H1 (cell line): ENCODE measurements around the gene BRK1. TPM values are rescaled to one million over a fixed set of nuclear protein-coding genes. Genes with fewer than 3 reads are reported as not detected.
"Not testable (repeated sequence)": the region's sequence is repeated elsewhere in the genome, so short reads cannot be mapped to it uniquely, and the experiment has no call there.

Experiments
- CTCF ChIA-PET: fragments of 300-600 bp; sonication (Branson Sonifier 250); formaldehyde crosslinking; loops from one replicate; lab custom pipeline; 2021; ENCODE audit not compliant: partially characterized antibody; lab: Charles Lee
- POLR2A ChIA-PET: fragments of 300-600 bp; sonication (Branson Sonifier 250); formaldehyde crosslinking; loops from one replicate; lab custom pipeline; 2021; ENCODE audit warnings: inconsistent platforms; ENCODE audit not compliant: partially characterized antibody; lab: Charles Lee
- DNase-seq, 2 experiments: peaks; one replicate each; pipeline versions ENCODE4 v3.0.0 to v3.0.0-alpha.2; 2010 to 2022; ENCODE audit warnings: low spot score in 2 of 2, low read depth in 1 of 2, mixed read lengths in 1 of 2
- FAIRE-seq: peaks from 2 replicates; lab custom pipeline; 2011; peaks lifted over from hg19 to GRCh38; lab: Jason Lieb, UNC
- H2AFZ ChIP-seq: 2 replicates; pipeline ENCODE4 v1.8.1; 2012; ENCODE audit warnings: low read length, inconsistent platforms
- H2AK5ac ChIP-seq: 2 replicates; pipeline ENCODE4 v1.6.1; 2013; ENCODE audit warnings: low read depth, low read length
- H2BK120ac ChIP-seq: replicated peaks from 2 replicates; pipeline ENCODE3; 2013; ENCODE audit warnings: low read depth, low read length, inconsistent platforms
- H2BK12ac ChIP-seq: 2 replicates; pipeline ENCODE4 v1.6.1; 2013; ENCODE audit warnings: low read depth, low read length
- H2BK15ac ChIP-seq: 2 replicates; pipeline ENCODE4 v1.6.1; 2013; ENCODE audit warnings: low read length
- H2BK20ac ChIP-seq: 2 replicates; pipeline ENCODE4 v1.6.1; 2013; ENCODE audit warnings: low read length
- H2BK5ac ChIP-seq: 2 replicates; pipeline ENCODE4 v1.6.1; 2013; ENCODE audit warnings: low read depth, low read length
- H3K14ac ChIP-seq: 2 replicates; pipeline ENCODE4 v1.6.1; 2013; ENCODE audit warnings: inconsistent platforms; ENCODE audit not compliant: insufficient read length
- H3K18ac ChIP-seq: 2 replicates; pipeline ENCODE4 v1.6.1; 2013; ENCODE audit warnings: low read length; ENCODE audit errors: extremely low read depth
- H3K23ac ChIP-seq: 2 replicates; pipeline ENCODE4 v1.6.1; 2013; ENCODE audit warnings: inconsistent platforms; ENCODE audit not compliant: insufficient read length
- H3K23me2 ChIP-seq: 2 replicates; pipeline ENCODE4 v1.6.1; 2013; ENCODE audit warnings: low read depth, low read length
- H3K27ac ChIP-seq: 2 replicates; pipeline ENCODE4 v1.6.1; 2011; ENCODE audit warnings: low read depth, low read length, inconsistent platforms
- H3K27me3 ChIP-seq, 4 experiments: replicated peaks in 1 of 4; 1 replicate in 1 of 4; 2 replicates in 3 of 4; pipeline versions ENCODE4 v1.6.1 to v1.8.1; 2011 to 2013; ENCODE audit warnings: low read length in 3 of 4, mild to moderate bottlenecking in 3 of 4, inconsistent platforms in 2 of 4, mixed read lengths in 2 of 4, moderate library complexity in 1 of 4; ENCODE audit not compliant: control insufficient read depth in 3 of 4, insufficient read depth in 3 of 4; ENCODE audit errors: extremely low read depth in 1 of 4
- H3K36me3 ChIP-seq, 4 experiments: 2 replicates each; pipeline versions ENCODE4 v1.6.1 to v1.8.1; 2011 to 2013; ENCODE audit warnings: mild to moderate bottlenecking in 4 of 4, low read length in 3 of 4, moderate library complexity in 2 of 4, control low read depth in 1 of 4, inconsistent platforms in 1 of 4; ENCODE audit not compliant: insufficient read depth in 4 of 4, control insufficient read depth in 2 of 4
- H3K4ac ChIP-seq: replicated peaks from 2 replicates; pipeline ENCODE3; 2013; ENCODE audit warnings: low read length, low read depth, mixed read lengths, inconsistent platforms; ENCODE audit not compliant: insufficient read length
- H3K4me1 ChIP-seq, 4 experiments: replicated peaks in 1 of 4; 1 replicate in 1 of 4; 2 replicates in 3 of 4; pipeline versions ENCODE4 v1.6.1 to v1.8.1; 2011 to 2013; ENCODE audit warnings: low read length in 3 of 4, inconsistent platforms in 2 of 4, mixed read lengths in 1 of 4; ENCODE audit not compliant: insufficient read depth in 4 of 4, control insufficient read depth in 3 of 4
- H3K4me2 ChIP-seq, 2 experiments: 2 replicates each; pipeline versions ENCODE4 v1.6.1 to v1.8.1; 2011 to 2013; ENCODE audit warnings: low read depth in 2 of 2, low read length in 2 of 2, control low read depth in 1 of 2, inconsistent platforms in 1 of 2, mild to moderate bottlenecking in 1 of 2; ENCODE audit not compliant: insufficient read depth in 1 of 2
- H3K4me3 ChIP-seq, 4 experiments: fragments of 200-600, 300-600 bp in 1 of 4; sonication (generic), shearing (Covaris generic), sonication (Bioruptor Twin) in 1 of 4; 2 replicates each; pipeline versions ENCODE4 v1.5.1 to v1.8.1; 2011 to 2016; ENCODE audit warnings: low read length in 4 of 4, low read depth in 3 of 4, control low read depth in 2 of 4, inconsistent platforms in 2 of 4, mild to moderate bottlenecking in 2 of 4, mixed read lengths in 1 of 4, moderate library complexity in 1 of 4; ENCODE audit not compliant: insufficient read depth in 2 of 4; ENCODE audit errors: extremely low read depth in 1 of 4
- H3K56ac ChIP-seq: replicated peaks from 2 replicates; pipeline ENCODE3; 2013; ENCODE audit warnings: low read depth, mild to moderate bottlenecking, mixed read lengths, low read length, inconsistent platforms; ENCODE audit not compliant: insufficient read length
- H3K79me1 ChIP-seq: 2 replicates; pipeline ENCODE4 v1.6.1; 2013; ENCODE audit warnings: low read depth, low read length, control low read depth
- H3K79me2 ChIP-seq, 2 experiments: 2 replicates each; pipeline versions ENCODE4 v1.6.1 to v1.8.1; 2012 to 2013; ENCODE audit warnings: low read length in 2 of 2, mild to moderate bottlenecking in 2 of 2, inconsistent platforms in 1 of 2; ENCODE audit not compliant: insufficient read depth in 2 of 2, control insufficient read depth in 1 of 2
- H3K9ac ChIP-seq, 4 experiments: replicated peaks in 1 of 4; 1 replicate in 1 of 4; 2 replicates in 3 of 4; pipeline versions ENCODE4 v1.6.1 to v1.8.1; 2011 to 2013; ENCODE audit warnings: low read depth in 3 of 4, low read length in 3 of 4, control low read depth in 2 of 4, mild to moderate bottlenecking in 2 of 4, moderate library complexity in 2 of 4, inconsistent platforms in 1 of 4; ENCODE audit errors: extremely low read depth in 1 of 4
- H3K9me3 ChIP-seq, 2 experiments: 2 replicates each; pipeline versions ENCODE4 v1.6.1 to v1.8.1; 2012 to 2013; ENCODE audit warnings: mild to moderate bottlenecking in 2 of 2, moderate library complexity in 2 of 2, control low read depth in 1 of 2, inconsistent platforms in 1 of 2, low read depth in 1 of 2, low read length in 1 of 2, mixed read lengths in 1 of 2; ENCODE audit not compliant: insufficient read depth in 2 of 2
- H4K20me1 ChIP-seq, 2 experiments: replicated peaks in 1 of 2; 2 replicates each; pipeline versions ENCODE3 to v1.8.1; 2011 to 2013; ENCODE audit warnings: inconsistent platforms in 2 of 2, low read length in 2 of 2, mild to moderate bottlenecking in 1 of 2; ENCODE audit not compliant: insufficient read depth in 2 of 2, control insufficient read depth in 1 of 2
- H4K5ac ChIP-seq: 2 replicates; pipeline ENCODE4 v1.6.1; 2013; ENCODE audit warnings: low read length, low read depth, mixed read lengths, inconsistent platforms; ENCODE audit not compliant: insufficient read length
- H4K8ac ChIP-seq: 2 replicates; pipeline ENCODE4 v1.8.0; 2013; ENCODE audit warnings: mild to moderate bottlenecking, moderate library complexity, low read length, inconsistent platforms; ENCODE audit not compliant: insufficient read depth; ENCODE audit errors: extremely low read depth
- H4K91ac ChIP-seq: replicated peaks from 2 replicates; pipeline ENCODE3; 2013; ENCODE audit warnings: low read length, mixed read lengths, inconsistent platforms; ENCODE audit not compliant: insufficient read length
- SP1 ChIP-seq: IDR thresholded peaks from 2 replicates; pipeline ENCODE4 v1.6.1; 2011; ENCODE audit warnings: low read depth, low read length
- WGBS, 2 experiments: shearing (Covaris generic) in 1 of 2; methylation state at CpG; one replicate each; pipeline versions ENCODE4 v1.1.6 to v1.1.7; 2013 to 2015; ENCODE audit warnings: low lambda C conversion rate in 2 of 2, mixed read lengths in 2 of 2, inconsistent platforms in 1 of 2, low coverage in 1 of 2, missing lambda C conversion rate in 1 of 2; ENCODE audit not compliant: insufficient replicate concordance in 2 of 2, insufficient coverage in 1 of 2, insufficient read length in 1 of 2; ENCODE audit errors: extremely low coverage in 1 of 2, missing lambda C conversion rate in 1 of 2; 5-methylcytosine and 5-hydroxymethylcytosine counted together
- polyA plus RNA-seq, 7 experiments: library from polyadenylated mRNA; depleted of rRNA in 3 of 7; stranded (reverse) in 5 of 7; unstranded in 2 of 7; fragments of >200 nt in 5 of 7; fragments of 200-250 nt in 2 of 7; gene quantifications; 1 replicate in 5 of 7; 2 replicates in 1 of 7; 4 replicates in 1 of 7; pipeline versions ENCODE4 v1.2.1 to v1.2.3, GENCODE V29; 2011 to 2013; ENCODE audit warnings: missing spikeins in 2 of 7, mixed read lengths in 2 of 7
- total RNA-seq: library from RNA; stranded (reverse); fragmentation: NEBNext Ultra II Directional; extraction: Animal tissue kit (Norgen Biotek cat#: 25700); gene quantifications from 2 replicates; pipeline ENCODE4 v1.2.1, GENCODE V29; 2021

BRK1 gene
- total and polyA plus RNA-seq, 2 of the 8 experiments (the other 6 are each of a cell fraction or from before 2014, with no cell fraction given): 137 to 164 TPM

DNA sequence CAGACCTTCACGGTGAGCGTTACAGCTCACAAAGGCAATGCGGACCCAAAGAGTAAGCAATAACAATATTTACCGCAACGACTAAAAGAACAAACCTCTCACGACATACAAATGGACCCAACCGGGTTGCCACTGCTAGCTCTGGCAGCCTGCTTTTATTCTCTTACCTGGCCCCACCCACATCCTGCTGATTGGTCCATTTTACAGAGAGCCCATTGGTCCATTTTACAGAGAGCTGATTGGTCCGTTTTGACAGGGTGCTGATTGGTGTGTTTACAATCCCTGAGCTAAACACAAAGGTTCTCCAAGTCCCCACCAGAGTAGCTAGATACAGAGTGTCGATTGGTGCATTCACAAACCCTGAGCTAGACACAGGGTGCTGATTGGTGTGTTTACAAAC lies 20.4 kb downstream of the BRK1 start:
- ChIA-PET CTCF (interaction anchor here (0.8 to 1.6 kb wide), 4 partner anchors 10 to 144 kb away, joined by 3 to 4 read pairs (median 4); no protein-coding TSS in a partner anchor), POLR2A (interaction anchor here (1.1 to 1.9 kb wide), 3 partner anchors 13 to 185 kb away, joined by 3 to 5 read pairs (median 4); partner anchors contain the start of gene SEC13)

More for the DNA sequence above, 20.4 kb downstream of the BRK1 start:
- not testable (repeated sequence) for H2BK15ac ChIP-seq, H2AFZ ChIP-seq, H3K23ac ChIP-seq, H3K36me3 ChIP-seq, H3K27me3 ChIP-seq, H2BK120ac ChIP-seq, H4K91ac ChIP-seq, H3K79me2 ChIP-seq, H2BK20ac ChIP-seq, H3K9ac ChIP-seq, FAIRE-seq, H3K4me3 ChIP-seq, H3K27ac ChIP-seq, H2BK5ac ChIP-seq, H4K20me1 ChIP-seq, H3K23me2 ChIP-seq, H3K4me2 ChIP-seq, H3K18ac ChIP-seq, H3K56ac ChIP-seq, H2AK5ac ChIP-seq, H3K14ac ChIP-seq, H3K79me1 ChIP-seq, DNase-seq, H3K9me3 ChIP-seq, H2BK12ac ChIP-seq, H4K8ac ChIP-seq, H4K5ac ChIP-seq, H3K4me1 ChIP-seq, H3K4ac ChIP-seq
- 91% methylated on average over 9 of the region's 9 CpGs; no CpG with 5 or more reads in 1 of the 2 experiments for WGBS, 2 experiments
- 0 out of 2 replicates have a peak, but pooled peaks have one; percentile 23 for TF ChIP-seq SP1
